Hematopoietic multipotent progenitor cell treated with erythropoietin and hydrocortisone succinate and interleukin-3 and kit ligand, for 17 days (in vitro differentiated cells): Measurements from ENCODE around the gene WNT3A.
"Not testable (repeated sequence)": the region's sequence is repeated elsewhere in the genome, so short reads cannot be mapped to it uniquely, and the experiment has no call there.

Experiments
- DNase-seq: peaks from one replicate; pipeline ENCODE4 v3.0.0-alpha.2; 2015; ENCODE audit warnings: low spot score

Gene WNT3A

GRCh38 chr1:228011721-228012311, 5.0 kb downstream of the WNT3A start:
- no peak for DNase-seq

- no peak for DNase-seq
Measured at GRCh38 chr1:228012555-228012954, 5.8 kb downstream of the WNT3A start.

GRCh38 chr1:228013131-228013934, 6.5 kb downstream of the WNT3A start:
- no peak for DNase-seq

GRCh38 chr1:228013935-228014930, 7.4 kb downstream of the WNT3A start:
- no peak for DNase-seq

GRCh38 chr1:228015276-228016180, 8.7 kb downstream of the WNT3A start:
- DNase-seq, result no peak

GRCh38 chr1:228016181-228016510, 9.3 kb downstream of the WNT3A start:
- DNase-seq, result no peak

- no peak for DNase-seq
Measured at GRCh38 chr1:228016653-228017355, 10.0 kb downstream of the WNT3A start.

- DNase-seq, result no peak
Measured at GRCh38 chr1:228017356-228018124, 10.7 kb downstream of the WNT3A start.

GRCh38 chr1:228018125-228018398, 11.3 kb downstream of the WNT3A start:
- no peak for DNase-seq

GRCh38 chr1:228018961-228019721, 12.3 kb downstream of the WNT3A start:
- DNase-seq, result no peak

GRCh38 chr1:228019722-228020083, 12.9 kb downstream of the WNT3A start:
- DNase-seq, result not testable (repeated sequence)

- DNase-seq, result no peak
Measured at GRCh38 chr1:228020686-228021354, 14.0 kb downstream of the WNT3A start.

- DNase-seq, result no peak
Measured at GRCh38 chr1:228021355-228022030, 14.7 kb downstream of the WNT3A start.

- DNase-seq, result no peak
Measured at GRCh38 chr1:228022571-228023293, 15.9 kb downstream of the WNT3A start.

GRCh38 chr1:228023294-228023639, 16.5 kb downstream of the WNT3A start:
- no peak for DNase-seq

GRCh38 chr1:228029281-228029680, 22.5 kb downstream of the WNT3A start:
- no peak for DNase-seq

- DNase-seq, result no peak
Measured at GRCh38 chr1:228030451-228031201, 23.8 kb downstream of the WNT3A start.
